NCI-H1092 treated with DMSO at 0.1 percent for 48 hours (cell line): ENCODE results near the gene CAMKMT.

Experiments
- DNase-seq: peaks from one replicate; lab custom pipeline; 2025; lab: John Stamatoyannopoulos, UW

Gene CAMKMT

GRCh38 chr2:44689516-44689915 is 327.8 kb downstream of the CAMKMT start:
- no peak for DNase-seq

DNA sequence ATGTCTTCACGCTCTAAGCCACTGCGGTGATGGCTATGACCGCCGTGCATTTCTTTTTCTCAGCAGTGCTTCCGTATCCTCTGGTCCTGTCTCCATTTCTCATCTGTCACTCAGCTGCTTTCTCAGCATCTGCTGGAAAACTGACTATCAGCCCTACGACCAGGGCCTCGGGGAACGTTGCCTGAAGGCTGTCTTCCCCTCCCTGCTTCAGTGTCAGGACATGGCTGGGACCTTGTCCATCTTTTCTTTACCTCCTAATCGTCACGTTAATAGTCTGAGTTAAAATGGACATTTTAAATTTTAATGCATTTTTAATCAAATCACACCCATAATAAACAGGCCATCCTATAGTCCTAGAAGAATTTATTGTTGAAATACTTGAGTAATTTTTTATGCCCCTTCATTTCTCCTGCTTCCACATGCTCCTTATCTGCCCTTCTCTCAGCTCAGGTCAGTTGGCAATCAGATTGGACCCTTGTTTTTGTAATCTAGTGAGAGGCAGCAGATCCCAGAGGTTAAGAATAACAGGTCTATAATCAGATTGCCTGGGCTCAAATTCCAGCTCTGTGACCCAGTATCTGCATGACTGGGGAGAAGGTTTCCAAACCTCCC is 329.5 kb downstream of the CAMKMT start:
- DNase-seq, result no peak

DNA sequence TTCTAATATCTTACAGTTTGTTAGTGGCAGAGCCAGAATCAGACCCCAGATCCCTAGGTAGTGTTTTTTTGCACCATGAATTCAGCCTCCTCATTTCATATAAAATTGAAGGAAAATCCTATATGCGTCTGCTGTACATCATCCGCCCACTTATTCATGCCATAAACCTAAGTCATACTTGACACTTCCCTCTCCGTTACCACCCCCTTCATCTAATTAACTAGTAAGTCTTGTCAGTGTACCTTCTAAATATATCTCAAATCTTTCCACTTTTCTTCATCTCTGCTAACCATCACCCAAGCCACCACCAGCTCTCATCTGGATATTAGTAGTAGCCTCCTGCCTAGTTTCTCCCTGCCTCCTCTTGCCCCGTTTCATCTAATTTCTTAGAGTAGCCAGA is 331.1 kb downstream of the CAMKMT start:
- no peak for DNase-seq

GRCh38 chr2:44700824-44701223 is 339.1 kb downstream of the CAMKMT start:
- DNase-seq, result no peak

DNA sequence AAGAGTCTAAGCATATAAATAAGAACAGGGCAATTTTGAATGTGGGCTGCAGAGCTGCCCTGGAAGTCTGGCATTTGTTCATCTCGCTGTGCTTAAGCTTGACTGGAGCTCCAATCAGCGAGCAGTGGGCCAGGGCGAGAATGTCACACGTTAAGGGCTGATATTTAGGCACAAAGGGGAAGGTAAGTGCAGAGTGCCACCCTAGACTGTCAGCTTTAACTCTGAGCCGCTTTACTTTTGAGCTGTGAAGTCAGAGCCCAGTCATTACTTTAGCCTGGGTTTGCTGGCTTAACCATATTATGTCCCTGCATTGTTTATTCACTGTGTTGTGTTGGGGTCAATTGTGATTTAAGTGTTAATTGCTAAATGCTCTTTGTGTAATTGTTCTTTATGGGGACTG is 343.6 kb downstream of the CAMKMT start:
- DNase-seq, result peak; percentile 71

DNA sequence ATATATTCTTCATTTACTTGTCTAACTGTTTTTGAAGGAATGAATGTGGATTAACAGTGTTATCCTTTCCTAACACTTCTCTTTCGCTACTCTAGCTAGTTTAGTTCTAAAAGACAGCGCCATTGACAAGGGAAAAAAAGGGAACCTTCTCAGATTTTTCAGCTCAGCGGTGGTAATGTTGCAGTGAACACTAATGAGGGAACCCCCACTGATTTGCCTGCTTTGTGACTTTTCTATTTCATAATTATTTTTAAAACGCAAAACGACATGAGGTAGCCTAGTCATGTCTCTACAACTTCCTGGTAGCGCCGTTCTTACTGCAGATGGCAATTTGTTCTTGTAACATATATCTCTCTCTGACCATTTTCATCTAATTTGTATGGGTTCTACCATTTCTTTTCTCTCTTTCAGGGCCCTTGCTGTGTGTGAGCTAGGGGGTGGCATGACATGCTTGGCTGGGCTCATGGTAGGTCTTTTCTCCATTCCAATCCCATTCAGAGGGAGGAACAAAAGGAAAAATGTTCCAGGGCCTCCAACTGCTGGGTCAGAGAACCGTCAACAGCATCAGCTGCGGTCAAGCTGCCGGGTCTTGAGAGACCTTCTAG is 344.2 kb downstream of the CAMKMT start:
- peak; percentile 69 for DNase-seq

DNA sequence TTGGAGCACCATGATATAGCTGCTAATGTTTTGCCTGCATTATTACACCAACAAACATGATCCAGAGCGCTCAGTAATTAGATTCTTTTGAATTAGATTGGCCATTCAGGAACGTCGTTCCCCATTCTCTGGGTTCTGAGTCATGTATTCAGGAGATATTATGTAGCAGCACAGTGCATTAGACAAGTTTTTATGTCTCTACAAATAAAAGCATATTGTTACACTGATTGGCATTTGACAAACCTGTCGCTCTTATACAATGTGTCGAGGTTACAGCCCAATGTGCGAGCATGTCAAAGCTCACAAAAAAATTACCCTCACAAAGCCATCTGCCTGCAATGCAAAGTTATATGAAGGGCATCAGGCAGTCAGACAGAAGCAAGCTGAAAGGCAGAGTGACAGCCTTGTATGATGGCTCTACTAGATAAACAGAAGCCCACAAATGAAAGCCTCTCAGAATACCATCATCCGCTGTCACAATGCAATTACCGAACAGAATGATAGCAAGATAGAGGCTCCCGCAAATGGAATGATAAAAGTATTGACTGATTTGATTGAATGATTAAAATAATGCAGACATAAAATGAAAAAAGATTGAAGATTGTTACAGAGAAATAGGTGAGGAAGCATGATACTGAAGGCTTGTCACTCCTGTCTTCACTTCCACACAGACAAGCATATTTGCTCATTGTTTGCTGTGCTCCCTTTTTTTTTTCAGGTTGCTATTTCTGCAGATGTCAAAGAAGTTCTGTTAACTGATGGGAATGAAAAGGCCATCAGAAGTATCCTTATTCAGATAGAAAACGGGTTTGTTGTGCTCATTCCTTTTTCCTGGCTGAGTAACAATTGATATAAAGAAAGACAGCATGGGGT is 345.2 kb downstream of the CAMKMT start:
- peak; percentile 69 for DNase-seq

GRCh38 chr2:44707945-44708660 is 346.4 kb downstream of the CAMKMT start:
- peak; percentile 92 for DNase-seq

GRCh38 chr2:44708661-44709000 is 346.9 kb downstream of the CAMKMT start:
- no peak for DNase-seq

GRCh38 chr2:44713170-44713569 is 351.4 kb downstream of the CAMKMT start:
- DNase-seq, result no peak

DNA sequence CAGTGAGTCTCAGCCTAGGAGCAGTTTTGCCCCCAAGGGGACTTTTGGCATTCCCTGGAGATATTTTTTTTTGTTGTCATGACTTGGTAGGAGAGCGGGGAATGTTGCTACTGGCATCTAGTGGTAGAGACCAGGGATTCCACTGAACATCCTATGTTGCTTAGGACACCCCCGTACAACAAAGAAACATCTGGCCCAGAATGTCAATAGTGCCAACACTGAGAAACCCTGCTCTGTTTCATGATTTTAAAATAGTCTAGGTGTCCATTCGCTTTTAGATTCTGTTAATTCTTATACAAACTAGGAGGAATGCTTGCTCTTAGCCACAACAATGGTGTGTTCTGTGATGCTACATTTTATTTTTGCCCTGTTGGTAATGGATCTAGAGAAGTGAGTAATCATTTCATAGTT is 353.9 kb downstream of the CAMKMT start:
- DNase-seq, result peak; percentile 51

GRCh38 chr2:44716131-44716530 is 354.4 kb downstream of the CAMKMT start:
- no peak for DNase-seq

DNA sequence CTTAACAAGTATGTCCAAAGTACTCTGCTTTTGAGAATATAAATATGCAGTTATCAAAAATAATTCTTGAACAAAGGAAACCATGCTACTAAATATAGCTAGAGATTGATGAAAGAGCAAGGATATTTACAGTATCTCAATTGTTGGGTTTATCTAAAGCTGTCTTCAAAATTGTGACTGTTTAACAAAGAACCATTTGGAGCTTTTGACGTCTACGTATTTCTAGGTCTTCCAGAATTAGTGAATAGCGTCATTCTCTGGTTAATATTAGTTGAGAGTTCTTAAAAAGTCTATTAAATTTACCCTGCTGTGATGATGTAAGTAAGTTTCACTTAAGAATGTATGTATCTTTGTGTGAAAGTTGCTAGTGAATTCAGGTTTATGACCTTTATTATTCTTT is 356.7 kb downstream of the CAMKMT start:
- no peak for DNase-seq

- no peak for DNase-seq
Measured at GRCh38 chr2:44719562-44719961, 357.8 kb downstream of the CAMKMT start.

DNA sequence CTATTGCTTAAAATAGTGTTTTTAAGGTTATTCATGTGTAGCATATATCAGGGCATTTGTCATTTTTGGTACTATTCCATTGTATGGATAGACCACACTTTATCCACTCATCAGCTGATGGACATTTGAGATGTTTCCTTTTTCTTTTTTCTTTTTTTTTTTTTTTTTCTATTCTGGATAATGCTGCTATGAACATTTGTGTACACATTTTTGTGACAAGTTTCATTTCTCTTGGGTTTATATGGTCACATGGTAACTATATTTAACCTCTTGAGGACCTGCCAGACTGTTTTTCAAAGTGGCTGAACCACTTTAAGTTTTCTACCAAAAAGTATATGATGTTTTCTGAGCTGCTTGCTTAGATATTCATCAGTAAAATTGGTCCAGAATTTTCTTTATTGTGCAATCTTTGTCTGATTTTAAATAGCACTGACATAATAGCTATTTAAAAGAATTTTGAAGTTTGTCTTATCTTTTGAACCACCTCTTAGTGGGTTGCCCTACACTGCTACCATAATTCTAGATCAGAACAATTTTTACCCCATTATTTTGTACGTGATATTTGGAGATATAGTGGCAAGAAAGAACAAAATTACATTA is 360.4 kb downstream of the CAMKMT start:
- no peak for DNase-seq

GRCh38 chr2:44723921-44724320 is 362.2 kb downstream of the CAMKMT start:
- DNase-seq, result no peak

- no peak for DNase-seq
Measured at GRCh38 chr2:44730593-44730992, 368.8 kb downstream of the CAMKMT start.

DNA sequence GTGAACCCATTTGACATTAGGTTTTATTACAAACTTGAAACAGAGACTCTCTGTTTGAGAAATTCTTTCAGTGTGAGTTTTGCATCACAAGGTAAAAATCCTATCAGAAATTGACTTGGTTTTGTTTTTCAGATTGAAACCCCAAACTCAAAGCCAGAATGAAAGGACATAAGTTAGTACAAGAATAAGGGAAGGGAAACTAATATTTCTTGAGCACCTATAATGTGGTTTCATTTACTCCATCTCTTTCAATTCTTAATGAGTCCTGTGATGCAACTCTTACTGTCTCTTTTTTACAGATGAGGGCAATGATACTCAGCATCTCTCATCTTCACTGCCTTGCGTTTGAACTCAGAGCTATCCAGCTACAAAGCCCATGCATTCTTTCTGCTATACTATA is 369.8 kb downstream of the CAMKMT start:
- no peak for DNase-seq

DNA sequence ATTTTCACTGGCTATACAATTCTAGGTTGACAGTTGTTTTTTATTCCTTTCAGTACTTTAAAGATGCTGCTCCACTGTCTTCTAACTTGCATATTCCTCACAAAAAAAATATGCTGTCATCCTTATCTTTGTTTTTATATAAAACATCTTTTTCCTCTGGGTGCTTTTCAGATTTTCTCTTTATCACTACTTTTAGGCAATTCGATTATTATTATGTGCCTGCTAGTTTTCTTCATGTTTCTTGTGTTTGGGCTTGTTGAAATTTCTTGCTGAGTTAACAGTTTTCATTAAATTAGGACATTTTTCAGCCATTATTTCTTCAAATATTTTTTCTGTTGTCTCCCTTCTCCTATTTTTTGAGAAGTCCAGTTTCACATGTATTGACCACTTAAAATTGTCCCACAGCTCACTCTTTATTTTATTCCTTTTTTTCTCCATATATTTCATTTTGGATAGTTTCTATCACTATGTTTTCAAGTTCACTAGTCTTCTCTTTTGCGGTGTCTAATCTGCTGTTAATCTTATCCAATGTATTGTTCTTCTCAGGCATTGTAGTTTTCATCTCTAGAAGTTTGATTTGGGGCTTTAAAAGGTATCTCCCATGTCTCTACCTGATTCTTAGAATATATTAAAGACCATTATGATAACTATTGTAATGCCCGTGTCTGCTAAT is 374.7 kb downstream of the CAMKMT start:
- DNase-seq, result no peak

- DNase-seq, result no peak
Measured at GRCh38 chr2:44740678-44741077, 378.9 kb downstream of the CAMKMT start.

- no peak for DNase-seq
Measured at GRCh38 chr2:44741507-44741906, 379.8 kb downstream of the CAMKMT start.

- DNase-seq, result no peak
Measured at GRCh38 chr2:44742057-44742456, 380.3 kb downstream of the CAMKMT start.
